ENCODE measurements around the gene BMP10. TPM values are rescaled to one million over a fixed set of nuclear protein-coding genes. Genes with fewer than 3 reads are reported as not detected.

BMP10 gene
- total and polyA plus RNA-seq, 2 of the 8 experiments (the other 6 are each of a cell fraction or from before 2014, with no cell fraction given) = not detected

GRCh38 chr2:68833162-68833561 lies 38.0 kb downstream of the BMP10 start:
- Histone ChIP-seq H3K14ac (ENCODE audit: insufficient read length) (no peak overlapping the region), H3K18ac (ENCODE audit: extremely low read depth, low read length) (no peak overlapping the region), H3K27ac (ENCODE audit: low read depth, low read length) (no peak overlapping the region), H3K4ac (replicated peaks; ENCODE audit: insufficient read length, low read depth, low read length) (no peak overlapping the region), H3K4me2 (ENCODE audit: insufficient read depth in 1 of 2, low read depth in 2 of 2, low read length in 2 of 2) (no peak overlapping the region), H3K4me3 (ENCODE audit: extremely low read depth in 1 of 4, insufficient read depth in 2 of 4, low read depth in 3 of 4, low read length in 4 of 4) (no peak overlapping the region), H2BK12ac (ENCODE audit: low read depth, low read length) (no peak overlapping the region), H2BK120ac (replicated peaks; ENCODE audit: low read depth, low read length) (no peak overlapping the region), H3K79me2 (ENCODE audit: control insufficient read depth in 1 of 2, insufficient read depth in 2 of 2, low read length in 2 of 2) (no peaks in the 10 kb centered on the region), H3K79me1 (ENCODE audit: low read depth, low read length) (no peaks in the 10 kb centered on the region), H4K8ac (ENCODE audit: extremely low read depth, insufficient read depth, low read length) (no peak overlapping the region), H3K36me3 (ENCODE audit: control insufficient read depth in 2 of 4, insufficient read depth in 4 of 4, low read length in 3 of 4) (no peaks in the 10 kb centered on the region), H4K91ac (replicated peaks; ENCODE audit: insufficient read length, low read length) (no peak overlapping the region), H4K20me1 (replicated peaks in 1 of 2; ENCODE audit: control insufficient read depth in 1 of 2, insufficient read depth in 2 of 2, low read length in 2 of 2) (no peaks in the 10 kb centered on the region), H2AFZ (ENCODE audit: low read length) (no peak overlapping the region), H2BK15ac (ENCODE audit: low read length) (no peak overlapping the region), H3K23ac (ENCODE audit: insufficient read length) (no peak overlapping the region), H3K4me1 (replicated peaks in 1 of 4; ENCODE audit: control insufficient read depth in 3 of 4, insufficient read depth in 4 of 4, low read length in 3 of 4) (peaks cover 0 to 1% (median 0%) of the 10 kb centered on the region in 4 experiments; a peak in 1 of 7 replicates), H3K23me2 (ENCODE audit: low read depth, low read length) (no peaks in the 10 kb centered on the region), H2BK20ac (ENCODE audit: low read length) (no peak overlapping the region), H3K9me3 (ENCODE audit: insufficient read depth in 2 of 2, low read depth in 1 of 2, low read length in 1 of 2) (no peaks in the 10 kb centered on the region), H2AK5ac (ENCODE audit: low read depth, low read length) (no peak overlapping the region), H3K27me3 (replicated peaks in 1 of 4; ENCODE audit: control insufficient read depth in 3 of 4, extremely low read depth in 1 of 4, insufficient read depth in 3 of 4, low read length in 3 of 4) (no peaks in the 10 kb centered on the region), H3K9ac (replicated peaks in 1 of 4; ENCODE audit: extremely low read depth in 1 of 4, low read depth in 3 of 4, low read length in 3 of 4) (no peak overlapping the region), H2BK5ac (ENCODE audit: low read depth, low read length) (no peak overlapping the region), H4K5ac (ENCODE audit: insufficient read length, low read depth, low read length) (no peak overlapping the region), H3K56ac (replicated peaks; ENCODE audit: insufficient read length, low read depth, low read length) (no peak overlapping the region)
- FAIRE-seq (no peak), DNase-seq (ENCODE audit: low read depth in 1 of 2, low spot score in 2 of 2) (no peak)
- POLR2A ChIA-PET (ENCODE audit: partially characterized antibody) = no interaction called here
- CTCF ChIA-PET (ENCODE audit: partially characterized antibody) = interaction anchor here (1.0 to 1.1 kb wide), 2 partner anchors 81 to 345 kb away, joined by 3 to 4 read pairs; no protein-coding TSS in a partner anchor
- 94% methylated on average over 2 of the region's 2 CpGs; no CpG with 5 or more reads in 1 of the 2 experiments for WGBS, 2 experiments (ENCODE audit: extremely low coverage in 1 of 2, insufficient coverage in 1 of 2, insufficient read length in 1 of 2, insufficient replicate concordance in 2 of 2, low coverage in 1 of 2, low lambda C conversion rate in 2 of 2, missing lambda C conversion rate in 1 of 2)
- no peak for TF ChIP-seq CBX8 (IDR thresholded peaks at IDR 0.05; ENCODE audit: borderline replicate concordance, low read depth, low read length)
- TF ChIP-seq SAP30 (IDR thresholded peaks at IDR 0.05; ENCODE audit: insufficient read depth, insufficient replicate concordance, low read length) = no peak
- TF ChIP-seq CTBP2 (IDR thresholded peaks at IDR 0.05; ENCODE audit: borderline replicate concordance, insufficient read depth, insufficient read length, low read length) = no peak
- TF ChIP-seq CHD1 (IDR thresholded peaks at IDR 0.05; ENCODE audit: low read depth, low read length) = no peak
- no peak for TF ChIP-seq HDAC2 (IDR thresholded peaks at IDR 0.05; ENCODE audit: borderline replicate concordance in 1 of 2, low read depth in 2 of 2, low read length in 2 of 2)
- no peak for TF ChIP-seq GTF2F1 (IDR thresholded peaks at IDR 0.05; ENCODE audit: borderline replicate concordance, low read depth, low read length)
- TF ChIP-seq SUZ12 (IDR thresholded peaks at IDR 0.05; ENCODE audit: low read length) = no peak
- no peak for TF ChIP-seq BRCA1 (IDR thresholded peaks at IDR 0.05; ENCODE audit: low read depth, low read length)
- TF ChIP-seq ASH2L (IDR thresholded peaks at IDR 0.05; ENCODE audit: low read length) = no peak
- TF ChIP-seq SP4 (IDR thresholded peaks at IDR 0.05; ENCODE audit: low read length) = no peak
- no peak for TF ChIP-seq SP1 (IDR thresholded peaks at IDR 0.05; ENCODE audit: low read depth, low read length)
- TF ChIP-seq YY1 (IDR thresholded peaks at IDR 0.05; ENCODE audit: low read depth, low read length) = no peak
- no peak for TF ChIP-seq USF2 (IDR thresholded peaks at IDR 0.05; ENCODE audit: low read length)
- no peak for TF ChIP-seq SIRT6 (IDR thresholded peaks at IDR 0.05; ENCODE audit: low read length)
